GM21529 (cell line): ENCODE measurements around the gene SPINK1.
"Not testable (repeated sequence)": the region's sequence is repeated elsewhere in the genome, so short reads cannot be mapped to it uniquely, and the experiment has no call there.

Source experiments
- ATAC-seq: cut with Tn5 transposase; IDR thresholded peaks from one replicate; pipeline ENCODE4 v1.9.1; 2021; ENCODE audit not compliant: unreplicated experiment

SPINK1 gene, protein sequence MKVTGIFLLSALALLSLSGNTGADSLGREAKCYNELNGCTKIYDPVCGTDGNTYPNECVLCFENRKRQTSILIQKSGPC

DNA sequence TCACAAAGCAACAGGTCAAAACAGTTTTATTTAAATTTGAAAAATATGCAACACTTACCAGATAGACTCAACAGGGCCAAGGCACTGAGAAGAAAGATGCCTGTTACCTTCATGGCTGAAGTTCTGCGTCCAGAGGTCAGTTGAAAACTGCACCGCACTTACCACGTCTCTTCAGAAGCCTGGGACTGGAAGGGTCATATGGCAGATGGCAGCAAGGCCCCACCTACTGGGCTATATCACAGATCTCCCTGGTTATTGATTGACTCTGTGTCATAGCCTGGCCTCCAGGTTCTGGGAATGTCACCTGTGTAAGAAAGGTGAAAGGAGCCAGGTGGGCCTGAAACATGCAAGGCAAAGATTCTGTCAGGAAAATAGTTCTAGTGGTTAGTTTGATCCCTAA, at the start of gene SPINK1:
TSS of gene SPINK1 (minus strand) at position 207 of the 400 bp plus-strand sequence. CDS start at position 113, 94 bp downstream.
- ATAC-seq: no peak

DNA sequence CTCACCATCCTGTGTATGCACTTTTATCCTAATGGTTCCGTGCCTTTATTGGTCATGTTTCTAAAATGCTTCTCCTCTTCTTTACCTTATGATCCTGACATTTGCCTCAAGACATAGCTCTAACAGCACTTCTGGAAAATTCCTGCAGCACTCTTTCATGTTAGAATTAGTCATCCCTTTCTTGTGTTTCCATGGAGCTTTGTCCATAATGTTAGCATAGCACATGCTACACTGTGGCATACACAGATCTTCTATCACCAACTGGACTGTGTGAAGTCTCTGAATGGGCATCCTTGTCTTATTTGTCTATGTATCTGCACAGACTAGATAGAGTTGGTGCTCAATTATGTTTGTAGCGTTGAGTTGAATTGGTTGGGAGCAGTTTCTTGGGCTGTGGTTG, 49.0 kb upstream of the SPINK1 start:
- ATAC-seq: no peak

DNA sequence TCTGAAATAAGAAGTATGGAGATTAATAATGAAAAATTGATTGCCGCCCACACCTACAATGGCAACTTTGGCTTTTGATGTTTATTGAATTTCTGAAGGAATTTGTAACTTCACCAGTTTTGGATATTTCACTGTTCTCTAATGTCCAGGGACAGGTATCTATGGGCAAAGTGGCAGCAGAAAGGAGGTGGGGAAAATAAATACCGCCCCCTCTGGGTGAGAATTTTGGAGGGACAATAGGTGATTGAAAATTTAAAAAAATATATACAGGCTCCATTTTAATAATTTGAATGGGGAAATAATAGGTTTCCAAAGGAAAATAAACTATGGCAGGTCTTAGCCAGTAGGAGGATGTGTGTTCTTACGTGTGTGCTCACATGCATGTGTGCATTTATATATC, 48.3 kb upstream of the SPINK1 start:
- no peak for ATAC-seq

DNA sequence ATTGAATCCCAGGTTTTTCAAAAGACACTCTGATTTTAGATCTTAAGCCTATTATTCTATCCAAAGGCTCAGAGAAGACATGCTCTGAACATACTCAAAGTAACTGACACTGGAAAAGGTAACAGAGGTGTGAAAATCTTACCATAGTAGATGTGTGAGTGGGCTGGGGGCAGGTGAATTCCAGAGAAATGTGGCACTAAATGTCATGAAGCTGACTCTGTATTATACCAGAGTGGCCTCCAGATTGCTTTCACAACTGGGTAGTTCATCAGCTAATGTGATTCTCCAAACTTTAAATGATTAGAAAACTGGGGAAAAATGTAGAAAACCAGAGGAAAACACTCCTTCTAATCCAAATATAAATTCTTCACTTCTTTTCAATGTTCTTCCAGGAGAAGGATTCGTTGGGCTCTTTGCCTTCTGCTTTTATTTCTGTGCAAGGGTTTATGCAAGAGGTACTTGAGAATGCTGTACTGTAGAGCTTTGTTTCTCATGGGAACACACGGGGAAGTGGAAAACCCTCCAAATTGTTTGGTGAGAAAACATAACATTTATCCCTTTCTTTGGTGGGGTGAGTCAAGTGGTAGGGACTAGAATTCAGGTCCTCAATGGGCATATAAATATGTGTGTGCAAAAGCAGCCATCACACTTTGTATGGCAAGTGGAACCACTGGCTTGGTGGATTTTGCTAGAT, 46.7 kb upstream of the SPINK1 start, which contains the start of gene SCGB3A2:
TSS of gene SCGB3A2 (plus strand) at position 646 of the 694 bp plus-strand sequence. CDS start 93 bp downstream, outside the sequence.
- ATAC-seq: no peak

DNA sequence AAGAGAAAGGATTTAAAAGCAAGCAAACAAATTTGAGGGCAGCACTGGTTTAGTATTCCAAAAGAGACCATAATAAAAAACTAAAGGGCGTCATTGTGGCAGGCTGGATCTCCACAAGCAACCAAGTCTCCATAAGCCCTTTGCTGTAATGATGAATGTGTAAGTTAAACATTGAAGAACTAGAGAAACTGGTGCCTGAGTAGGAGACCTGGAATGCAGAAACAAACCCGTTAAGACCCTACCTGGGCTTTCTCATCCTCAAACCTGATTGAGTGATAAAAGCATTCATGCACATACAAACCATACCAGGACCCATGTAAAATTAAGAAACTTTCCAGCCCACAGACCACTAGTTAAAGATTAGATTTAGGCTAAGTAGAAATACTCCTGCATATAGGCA, 45.2 kb upstream of the SPINK1 start:
- ATAC-seq: no peak

DNA sequence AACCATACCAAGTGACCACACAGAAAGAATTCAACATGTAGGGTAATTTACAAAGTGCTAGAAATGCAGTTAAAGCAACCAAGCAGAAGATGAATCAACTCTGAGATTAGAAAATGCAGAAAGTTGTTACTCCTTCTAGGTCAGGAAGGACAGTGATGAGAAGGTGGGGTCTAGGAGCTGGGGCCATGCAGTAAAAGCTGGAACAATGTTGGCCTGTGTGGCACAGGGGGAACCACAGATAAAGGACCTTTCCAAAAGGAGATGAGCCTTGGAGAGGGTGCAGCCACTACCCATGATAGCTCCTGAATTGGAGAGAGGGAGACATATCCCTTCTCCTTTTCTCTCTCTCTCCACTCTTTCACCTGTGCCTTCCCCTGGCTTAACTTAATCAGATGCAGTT, 44.7 kb upstream of the SPINK1 start:
- ATAC-seq: no peak

DNA sequence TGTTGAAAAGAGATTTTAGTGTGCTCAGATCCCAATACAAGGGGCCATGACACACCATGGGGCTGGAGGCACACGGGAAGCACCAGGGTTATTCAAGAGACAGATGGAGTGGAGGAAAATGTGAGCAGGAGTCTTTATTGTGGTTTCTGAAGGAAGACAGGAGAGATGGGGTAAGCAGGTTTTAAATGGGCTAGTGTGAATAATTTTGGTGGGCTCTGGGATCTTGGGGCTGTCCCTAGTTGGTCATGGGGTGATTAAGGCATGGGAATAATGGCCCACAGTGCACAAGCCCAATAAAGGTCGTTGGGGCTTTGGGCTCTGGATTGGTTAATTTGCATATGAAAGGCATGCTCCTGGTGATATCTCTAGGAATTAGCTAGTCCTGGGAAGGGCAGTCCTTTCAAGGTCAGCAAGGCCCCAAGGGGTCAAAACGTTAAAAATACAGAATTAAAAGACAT, 43.5 kb upstream of the SPINK1 start:
- ATAC-seq: no peak

DNA sequence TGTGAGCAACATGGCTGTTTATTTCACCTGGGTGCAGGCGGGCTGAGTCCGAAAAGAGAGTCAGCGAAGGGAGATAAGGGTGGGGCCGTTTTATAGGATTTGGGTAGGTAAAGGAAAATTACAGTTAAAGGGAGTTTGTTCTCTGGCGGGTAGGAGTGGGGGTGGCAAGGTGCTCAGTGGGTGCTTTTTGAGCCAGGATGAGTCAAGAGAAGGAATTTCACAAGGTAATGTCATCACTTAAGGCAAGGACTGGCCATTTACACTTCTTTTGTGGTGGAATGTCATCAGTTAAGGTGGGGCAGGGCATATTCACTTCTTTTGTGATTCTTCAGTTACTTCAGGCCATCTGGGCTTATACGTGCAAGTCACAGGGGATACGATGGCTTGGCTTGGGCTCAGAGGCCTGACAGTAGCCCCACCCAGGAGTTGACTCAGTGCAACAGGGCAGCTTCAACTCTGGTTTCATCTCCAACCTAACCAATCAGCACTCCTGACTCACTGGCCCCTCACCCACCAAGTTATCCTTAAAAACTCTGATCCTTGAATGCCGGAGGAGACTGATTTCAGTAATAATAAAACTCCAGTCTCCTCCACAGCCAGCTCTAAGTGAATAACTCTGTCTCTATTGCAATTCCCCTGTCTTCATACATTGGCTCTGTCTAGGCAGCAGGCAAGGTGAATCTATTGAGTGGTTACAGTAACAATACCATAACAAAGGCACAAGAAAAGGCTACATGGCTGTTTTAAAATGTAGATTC, 42.8 kb upstream of the SPINK1 start:
- not testable (repeated sequence) for ATAC-seq

DNA sequence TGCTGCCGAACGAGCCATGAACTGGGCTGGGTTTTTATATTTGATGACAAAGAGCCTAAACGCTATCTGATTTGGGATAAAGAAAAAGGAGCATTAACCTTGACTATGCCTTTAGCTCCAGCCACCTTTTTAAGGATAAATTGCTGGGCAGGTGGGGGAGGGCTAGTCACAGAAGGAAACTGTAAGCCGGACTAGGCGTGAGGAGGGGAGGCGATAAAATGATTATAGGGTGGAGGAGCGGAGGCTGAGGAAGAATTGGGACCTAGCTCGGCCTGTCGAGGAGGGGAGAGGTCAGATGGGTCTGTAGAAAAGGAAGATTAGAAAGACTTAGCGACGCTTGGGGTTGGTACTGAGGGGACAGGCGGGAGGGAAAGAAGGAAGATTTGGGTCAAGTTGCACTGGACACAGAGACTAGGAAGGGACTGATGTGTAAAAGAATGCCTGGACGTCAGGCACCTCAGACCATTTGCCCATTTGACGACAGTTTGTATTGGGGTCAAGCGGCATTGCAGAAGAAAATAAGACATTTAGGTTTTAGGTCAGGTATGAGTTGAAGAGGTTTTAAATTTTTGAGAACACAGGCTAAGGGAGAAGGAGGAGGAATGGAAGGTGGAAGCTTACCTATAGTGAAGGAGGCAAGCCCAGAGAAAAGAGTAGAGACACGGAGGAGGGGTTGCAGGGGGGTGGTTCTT, 41.4 kb upstream of the SPINK1 start:
- not testable (repeated sequence) for ATAC-seq

DNA sequence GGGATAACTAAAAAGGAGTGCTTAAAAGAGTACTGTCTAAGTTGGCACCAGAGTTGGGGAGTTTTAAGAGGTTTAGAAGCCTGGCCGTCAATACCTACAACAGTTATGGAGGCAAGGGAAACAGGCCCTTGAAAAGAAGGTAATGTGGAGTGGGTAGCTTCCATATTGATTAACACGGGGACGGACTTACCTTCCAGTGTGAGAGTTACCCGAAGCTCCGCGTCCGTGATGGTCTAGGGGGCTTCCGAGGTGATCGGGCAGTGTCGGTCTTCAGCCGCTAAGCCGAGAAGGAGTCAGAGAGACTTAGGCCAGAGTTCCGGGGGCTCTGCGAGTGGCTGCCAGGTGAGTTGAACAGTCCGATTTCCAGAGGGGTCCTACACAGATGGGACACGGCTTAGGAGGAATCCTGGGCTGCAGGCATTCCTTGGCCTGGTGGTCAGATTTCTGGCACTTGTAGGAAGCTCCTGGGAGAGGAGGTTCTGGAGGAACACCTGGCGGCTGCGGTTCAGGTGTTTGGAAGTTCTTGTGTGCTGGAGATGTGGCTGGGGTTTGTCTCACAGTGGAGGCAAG, 40.6 kb upstream of the SPINK1 start:
- ATAC-seq: not testable (repeated sequence)

DNA sequence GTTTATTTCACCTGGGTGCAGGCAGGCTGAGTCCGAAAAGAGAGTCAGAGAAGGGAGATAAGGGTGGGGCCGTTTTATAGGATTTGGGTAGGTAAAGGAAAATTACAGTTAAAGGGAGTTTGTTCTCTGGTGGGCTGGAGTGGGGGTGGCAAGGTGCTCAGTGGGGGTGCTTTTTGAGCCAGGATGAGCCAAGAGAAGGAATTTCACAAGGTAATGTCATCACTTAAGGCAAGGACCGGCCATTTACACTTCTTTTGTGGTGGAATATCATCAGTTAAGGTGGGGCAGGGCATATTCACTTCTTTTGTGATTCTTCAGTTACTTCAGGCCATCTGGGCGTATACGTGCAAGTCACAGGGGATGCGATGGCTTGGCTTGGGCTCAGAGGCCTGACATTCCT, 38.4 kb upstream of the SPINK1 start:
- ATAC-seq: not testable (repeated sequence)

DNA sequence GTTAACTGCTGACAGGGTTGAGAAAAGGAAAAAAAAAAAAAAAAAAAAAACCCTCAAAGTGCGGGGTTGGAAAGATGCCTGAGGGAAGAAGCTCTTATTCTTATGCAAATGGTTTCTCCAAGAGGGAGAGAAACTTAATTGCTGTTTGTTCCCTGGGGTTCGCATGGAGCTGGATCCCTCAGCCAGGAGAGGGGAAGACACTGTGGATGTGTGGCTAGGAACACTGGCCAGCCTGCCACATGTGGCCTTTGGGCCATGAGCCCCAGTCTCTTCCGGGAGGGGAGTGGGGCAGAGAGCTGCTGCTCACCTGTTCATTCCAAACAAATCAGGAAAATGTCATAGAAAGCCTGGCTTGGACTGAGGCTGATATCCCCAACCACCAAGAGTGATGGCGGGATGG, 37.6 kb upstream of the SPINK1 start:
- ATAC-seq: no peak

DNA sequence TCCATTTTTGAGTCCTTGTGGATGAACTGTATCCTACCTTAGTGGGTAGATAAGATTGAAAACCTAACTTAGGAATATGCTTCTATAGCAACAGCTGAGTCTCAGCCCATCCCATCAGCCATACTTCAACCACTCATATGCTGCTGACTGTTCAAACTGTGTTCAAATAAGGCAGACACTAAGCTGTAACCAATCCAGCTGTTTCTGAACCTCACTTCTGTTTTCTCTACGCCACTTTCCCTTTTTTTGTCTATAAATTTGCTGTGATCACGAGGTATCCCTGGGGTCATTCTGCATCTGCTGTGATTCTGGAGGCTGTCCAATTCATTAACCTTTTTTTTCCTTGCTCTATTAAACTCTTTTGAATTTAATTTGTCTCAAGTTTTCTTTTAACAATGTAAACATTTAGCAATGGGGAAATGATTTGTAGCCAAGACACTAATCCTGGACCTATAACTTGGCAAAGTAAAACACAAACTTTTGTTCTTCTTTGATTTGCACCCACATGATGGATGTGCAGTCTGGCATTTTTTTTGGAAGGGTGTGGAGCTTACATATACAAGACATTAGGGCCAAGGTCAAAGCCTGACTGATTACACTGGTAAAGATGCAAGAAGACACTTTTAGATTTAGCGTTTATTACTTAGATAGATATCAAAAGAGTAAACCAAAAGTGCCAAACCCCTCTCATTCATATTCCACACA, 32.1 kb upstream of the SPINK1 start:
- ATAC-seq: no peak

DNA sequence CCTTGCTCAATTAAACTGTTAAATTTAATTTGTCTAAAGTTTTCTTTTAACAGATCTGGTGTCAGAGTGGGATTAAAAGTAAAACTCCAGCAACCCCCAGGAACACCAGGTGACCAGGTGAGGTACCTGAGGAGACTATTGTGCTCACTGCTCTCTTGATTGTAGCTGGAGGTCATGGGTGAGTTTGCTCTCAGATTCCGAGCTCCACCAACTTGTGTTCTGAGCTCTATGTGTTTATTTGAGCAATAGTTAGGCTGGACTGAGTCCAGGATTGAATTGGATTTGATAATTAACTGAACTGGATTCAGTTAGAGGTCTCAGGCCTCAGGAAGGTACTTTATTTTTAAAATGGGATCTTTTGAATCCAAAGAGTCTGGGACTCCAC, 29.2 kb upstream of the SPINK1 start:
- ATAC-seq: no peak

DNA sequence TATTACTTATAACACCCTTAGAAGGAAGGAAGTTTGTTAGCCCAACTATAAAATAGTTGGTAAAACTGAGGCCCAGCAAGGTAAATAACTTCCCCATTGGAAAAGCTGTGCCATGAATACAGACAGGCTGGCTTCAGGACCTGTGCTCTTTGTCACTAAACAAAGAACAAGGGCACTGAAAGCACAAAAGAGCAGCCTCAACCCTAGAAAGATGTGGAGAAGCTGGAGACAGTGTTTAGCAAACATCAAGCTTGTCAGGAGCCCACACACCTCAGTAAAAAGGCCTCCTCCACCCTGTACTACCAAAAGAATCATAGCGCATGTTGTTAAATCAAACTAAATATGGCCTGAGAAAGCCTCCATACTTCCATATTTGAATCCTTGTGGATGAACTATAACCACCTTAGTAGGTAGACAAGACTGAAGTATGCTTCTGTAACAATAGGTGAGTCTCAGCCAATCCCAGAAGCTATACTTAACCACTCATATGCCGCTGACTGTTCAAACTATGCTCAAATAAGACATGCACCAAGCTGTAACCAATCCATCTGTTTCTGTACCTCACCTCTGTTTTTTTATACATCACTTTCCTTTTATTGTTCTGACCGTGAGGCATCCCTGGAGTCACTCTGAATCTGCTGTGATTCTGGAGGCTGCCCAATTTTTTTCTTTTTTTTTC, 28.6 kb upstream of the SPINK1 start:
- ATAC-seq: no peak

DNA sequence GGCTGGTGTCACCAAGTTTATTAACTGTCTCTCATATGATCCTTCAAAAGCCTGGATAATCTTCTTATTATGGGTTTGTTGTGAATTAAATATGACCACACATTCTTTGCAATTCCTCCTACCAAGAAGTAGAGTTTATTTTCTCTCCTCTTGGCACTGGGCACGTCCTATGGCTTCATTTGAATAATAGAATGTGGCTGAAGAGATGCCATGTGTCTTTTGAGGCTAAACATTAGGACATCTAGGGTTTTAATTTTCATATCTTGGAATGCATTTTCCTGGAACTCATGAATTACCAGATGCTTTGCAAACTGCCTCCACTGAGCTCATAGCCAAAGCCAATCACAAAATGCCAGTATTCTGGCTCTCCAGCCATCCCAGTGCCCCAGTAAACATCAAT, 27.1 kb upstream of the SPINK1 start:
- no peak for ATAC-seq

DNA sequence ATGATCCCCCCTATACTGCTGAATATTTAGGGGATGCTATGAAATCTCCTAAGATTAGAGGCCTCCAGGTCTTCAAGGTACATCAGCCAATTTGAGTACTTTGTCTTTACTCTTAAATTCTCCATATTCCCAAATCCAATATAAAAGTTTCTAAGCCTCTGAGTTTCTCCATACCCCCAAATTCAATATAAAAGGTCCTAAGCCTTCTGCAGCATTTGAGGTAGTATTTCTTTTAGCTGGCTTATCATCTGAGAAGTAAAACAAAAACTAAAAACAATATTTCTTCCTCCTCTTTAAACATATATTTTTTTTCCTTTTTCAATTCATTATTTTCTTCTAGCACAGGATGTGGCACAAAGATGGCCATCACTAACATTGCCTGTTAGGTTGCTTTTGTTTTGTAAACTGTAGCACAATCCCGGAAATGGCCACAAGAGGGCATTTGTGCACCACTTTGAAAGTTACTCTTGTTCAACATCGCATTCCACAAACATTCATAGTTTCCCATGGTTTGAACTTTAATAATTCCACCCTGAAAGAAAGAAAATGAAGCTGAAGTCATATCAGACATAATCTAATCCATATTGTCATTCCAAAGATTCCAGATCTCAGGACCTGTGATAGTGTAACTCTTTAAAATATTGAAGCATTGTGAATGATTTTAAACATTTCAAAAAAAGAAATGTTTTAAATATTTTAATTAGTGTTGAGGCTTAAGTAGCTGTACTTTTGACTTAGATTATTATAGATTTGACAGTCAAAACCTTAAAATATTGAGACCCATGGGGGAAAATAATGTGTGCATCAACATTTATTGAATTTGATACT, 26.0 kb upstream of the SPINK1 start:
- ATAC-seq: peak; percentile 95

DNA sequence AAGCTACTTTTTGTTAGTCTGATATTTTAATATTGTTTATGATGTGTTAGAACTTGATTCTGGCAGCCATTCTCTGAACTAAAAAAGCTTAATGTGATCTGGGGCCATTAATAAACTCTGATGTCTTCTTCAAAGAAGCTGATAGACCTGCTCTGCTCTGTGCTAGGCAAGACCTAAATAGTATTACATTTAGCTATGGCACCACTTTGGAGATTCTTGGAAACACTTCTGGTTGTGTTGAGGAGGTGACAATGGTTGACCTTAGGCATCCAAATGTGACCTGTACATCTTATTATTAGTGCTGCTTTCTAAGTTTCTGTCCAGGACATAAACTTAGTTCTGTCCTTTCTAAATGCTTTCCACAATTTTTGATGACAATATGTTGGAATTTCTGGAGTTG, 25.3 kb upstream of the SPINK1 start:
- no peak for ATAC-seq

DNA sequence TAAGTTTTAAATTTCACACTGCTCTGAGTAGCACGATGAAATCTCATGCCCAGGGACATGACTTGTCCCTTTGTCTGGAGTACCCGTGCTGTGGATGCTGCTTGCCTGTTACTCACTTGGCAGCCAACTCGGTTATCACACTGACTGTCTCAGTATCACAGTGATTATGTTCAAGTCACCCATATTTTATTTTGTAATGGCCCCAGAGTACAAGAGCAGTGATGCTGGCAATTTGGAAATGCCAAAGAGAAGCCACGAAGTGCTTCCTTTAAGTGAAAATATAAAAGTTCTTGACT, 24.3 kb upstream of the SPINK1 start:
- ATAC-seq: no peak
